Liver (tissue), 3 donors: ENCODE results near the gene RIMOC1.

ENCODE experiments used
- EGR1 ChIP-seq, 2 donors: IDR thresholded peaks; 2 replicates each; pipeline ENCODE4 v1.6.1; 2016 to 2018; ENCODE audit warnings: antibody characterized with exemption in 2 of 2, low read depth in 2 of 2
- GABPA ChIP-seq, 2 donors: IDR thresholded peaks in 1 of 2; conservative IDR thresholded peaks in 1 of 2; 2 replicates each; pipeline ENCODE4 v1.6.1; 2016; ENCODE audit warnings: antibody characterized with exemption in 2 of 2, mild to moderate bottlenecking in 1 of 2, moderate library complexity in 1 of 2
- NR2F2 ChIP-seq: IDR thresholded peaks from 2 replicates; pipeline ENCODE4 v1.6.1; 2016; ENCODE audit warnings: antibody characterized with exemption
- SP1 ChIP-seq: IDR thresholded peaks from 2 replicates; pipeline ENCODE4 v1.6.1; 2018; ENCODE audit warnings: antibody characterized with exemption, mild to moderate bottlenecking
- YY1 ChIP-seq: IDR thresholded peaks from 2 replicates; pipeline ENCODE4 v1.6.1; 2016; ENCODE audit warnings: antibody characterized with exemption, mild to moderate bottlenecking
- TF ChIP-seq, protein P1 (sequence below): fragments of 150-350 bp; IDR thresholded peaks from 2 replicates; pipeline ENCODE4 v1.5.1; 2017; ENCODE audit warnings: improper control_type of control experiment, low read depth, low read length; ENCODE audit not compliant: missing input control
- TF ChIP-seq, protein P2 (sequence below): IDR thresholded peaks from 2 replicates; pipeline ENCODE4 v1.6.1; 2016; ENCODE audit warnings: antibody characterized with exemption, mild to moderate bottlenecking
- donor health status: healthy.
- donor health status: healthy.

DNA sequence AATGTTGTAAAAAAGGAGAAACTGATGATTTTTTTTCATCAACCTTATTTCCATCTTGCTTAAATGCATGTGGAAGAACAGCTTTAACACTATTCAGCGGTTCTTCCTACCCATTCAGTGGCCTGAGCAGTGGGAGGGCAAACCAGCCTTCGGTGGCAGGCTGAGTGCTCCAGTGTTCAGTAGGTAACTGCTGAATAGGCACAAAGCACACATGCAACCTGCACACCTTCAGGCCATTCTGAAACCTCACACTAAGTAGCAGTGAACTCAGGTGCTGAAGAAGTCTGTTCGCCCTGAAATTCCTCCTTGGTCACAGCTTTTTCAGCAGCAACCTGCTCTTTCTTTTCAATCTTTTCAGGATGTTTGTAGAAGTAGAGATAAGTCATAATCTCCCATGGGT, 47.1 kb downstream of the RIMOC1 start:
- no peak for TF ChIP-seq YY1
- TF ChIP-seq, protein P1, sequence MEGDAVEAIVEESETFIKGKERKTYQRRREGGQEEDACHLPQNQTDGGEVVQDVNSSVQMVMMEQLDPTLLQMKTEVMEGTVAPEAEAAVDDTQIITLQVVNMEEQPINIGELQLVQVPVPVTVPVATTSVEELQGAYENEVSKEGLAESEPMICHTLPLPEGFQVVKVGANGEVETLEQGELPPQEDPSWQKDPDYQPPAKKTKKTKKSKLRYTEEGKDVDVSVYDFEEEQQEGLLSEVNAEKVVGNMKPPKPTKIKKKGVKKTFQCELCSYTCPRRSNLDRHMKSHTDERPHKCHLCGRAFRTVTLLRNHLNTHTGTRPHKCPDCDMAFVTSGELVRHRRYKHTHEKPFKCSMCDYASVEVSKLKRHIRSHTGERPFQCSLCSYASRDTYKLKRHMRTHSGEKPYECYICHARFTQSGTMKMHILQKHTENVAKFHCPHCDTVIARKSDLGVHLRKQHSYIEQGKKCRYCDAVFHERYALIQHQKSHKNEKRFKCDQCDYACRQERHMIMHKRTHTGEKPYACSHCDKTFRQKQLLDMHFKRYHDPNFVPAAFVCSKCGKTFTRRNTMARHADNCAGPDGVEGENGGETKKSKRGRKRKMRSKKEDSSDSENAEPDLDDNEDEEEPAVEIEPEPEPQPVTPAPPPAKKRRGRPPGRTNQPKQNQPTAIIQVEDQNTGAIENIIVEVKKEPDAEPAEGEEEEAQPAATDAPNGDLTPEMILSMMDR = no peak
- no peak for TF ChIP-seq SP1
- TF ChIP-seq, protein P2, sequence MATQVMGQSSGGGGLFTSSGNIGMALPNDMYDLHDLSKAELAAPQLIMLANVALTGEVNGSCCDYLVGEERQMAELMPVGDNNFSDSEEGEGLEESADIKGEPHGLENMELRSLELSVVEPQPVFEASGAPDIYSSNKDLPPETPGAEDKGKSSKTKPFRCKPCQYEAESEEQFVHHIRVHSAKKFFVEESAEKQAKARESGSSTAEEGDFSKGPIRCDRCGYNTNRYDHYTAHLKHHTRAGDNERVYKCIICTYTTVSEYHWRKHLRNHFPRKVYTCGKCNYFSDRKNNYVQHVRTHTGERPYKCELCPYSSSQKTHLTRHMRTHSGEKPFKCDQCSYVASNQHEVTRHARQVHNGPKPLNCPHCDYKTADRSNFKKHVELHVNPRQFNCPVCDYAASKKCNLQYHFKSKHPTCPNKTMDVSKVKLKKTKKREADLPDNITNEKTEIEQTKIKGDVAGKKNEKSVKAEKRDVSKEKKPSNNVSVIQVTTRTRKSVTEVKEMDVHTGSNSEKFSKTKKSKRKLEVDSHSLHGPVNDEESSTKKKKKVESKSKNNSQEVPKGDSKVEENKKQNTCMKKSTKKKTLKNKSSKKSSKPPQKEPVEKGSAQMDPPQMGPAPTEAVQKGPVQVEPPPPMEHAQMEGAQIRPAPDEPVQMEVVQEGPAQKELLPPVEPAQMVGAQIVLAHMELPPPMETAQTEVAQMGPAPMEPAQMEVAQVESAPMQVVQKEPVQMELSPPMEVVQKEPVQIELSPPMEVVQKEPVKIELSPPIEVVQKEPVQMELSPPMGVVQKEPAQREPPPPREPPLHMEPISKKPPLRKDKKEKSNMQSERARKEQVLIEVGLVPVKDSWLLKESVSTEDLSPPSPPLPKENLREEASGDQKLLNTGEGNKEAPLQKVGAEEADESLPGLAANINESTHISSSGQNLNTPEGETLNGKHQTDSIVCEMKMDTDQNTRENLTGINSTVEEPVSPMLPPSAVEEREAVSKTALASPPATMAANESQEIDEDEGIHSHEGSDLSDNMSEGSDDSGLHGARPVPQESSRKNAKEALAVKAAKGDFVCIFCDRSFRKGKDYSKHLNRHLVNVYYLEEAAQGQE = no peak
- TF ChIP-seq GABPA (IDR thresholded peaks at IDR 0.05 in 1 of 2, conservative IDR thresholded peaks at IDR 0.05 in 1 of 2) = no peak
- TF ChIP-seq NR2F2 = no peak
- no peak for TF ChIP-seq EGR1 (IDR thresholded peaks at IDR 0.05; ENCODE audit: low read depth in 2 of 2)
